GM21367 (cell line): ENCODE results near the gene CNN3.

Experiments used
- ATAC-seq: cut with Tn5 transposase; IDR thresholded peaks from one replicate; pipeline ENCODE4 v1.9.1; 2021; ENCODE audit not compliant: unreplicated experiment

The CNN3 gene

GRCh38 chr1:94888201-94888600 lies 38.7 kb downstream of the CNN3 start:
- ATAC-seq, result no peak

GRCh38 chr1:94887603-94888171 lies 39.2 kb downstream of the CNN3 start:
- no peak for ATAC-seq

DNA sequence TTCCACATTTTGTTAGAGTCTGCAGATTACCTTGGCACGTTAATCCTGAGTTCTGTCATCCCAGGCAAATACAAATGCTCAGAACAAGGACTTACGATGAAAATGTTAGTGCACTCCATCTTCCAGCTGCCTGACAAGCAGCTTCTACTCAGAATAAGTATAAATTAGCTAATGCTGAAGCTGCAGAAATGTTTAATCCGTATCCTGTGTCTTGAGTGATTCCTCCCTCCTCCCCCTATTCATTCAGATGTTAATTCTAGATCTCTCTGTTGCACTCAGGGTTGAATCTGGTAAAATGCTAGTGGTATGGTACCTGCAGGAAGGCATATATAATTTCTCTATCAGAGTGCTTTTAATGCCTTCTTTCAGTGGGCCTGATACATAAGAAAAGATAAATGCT lies 39.8 kb downstream of the CNN3 start:
- no peak for ATAC-seq

GRCh38 chr1:94886361-94886760 lies 40.5 kb downstream of the CNN3 start:
- ATAC-seq, result no peak

DNA sequence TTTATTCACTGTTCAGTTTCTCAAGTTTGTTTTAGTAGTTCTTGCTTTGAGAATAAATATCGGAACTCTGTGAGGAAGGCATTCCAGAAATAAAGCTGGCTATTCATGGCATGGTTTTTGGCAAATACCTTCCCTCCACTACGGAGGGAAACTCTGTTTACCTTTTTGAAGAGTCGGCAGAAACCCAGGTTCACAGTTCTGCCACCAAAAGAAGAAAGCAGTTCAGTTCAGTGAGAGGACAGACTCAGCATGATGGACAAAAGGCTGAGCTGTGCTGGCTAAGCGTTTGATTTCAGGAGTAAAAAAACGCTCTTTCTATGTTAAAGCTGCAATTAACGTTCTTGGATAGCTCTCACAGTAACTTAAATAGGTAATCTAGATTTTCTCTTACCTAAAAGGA lies 42.4 kb downstream of the CNN3 start:
- ATAC-seq, result no peak

DNA sequence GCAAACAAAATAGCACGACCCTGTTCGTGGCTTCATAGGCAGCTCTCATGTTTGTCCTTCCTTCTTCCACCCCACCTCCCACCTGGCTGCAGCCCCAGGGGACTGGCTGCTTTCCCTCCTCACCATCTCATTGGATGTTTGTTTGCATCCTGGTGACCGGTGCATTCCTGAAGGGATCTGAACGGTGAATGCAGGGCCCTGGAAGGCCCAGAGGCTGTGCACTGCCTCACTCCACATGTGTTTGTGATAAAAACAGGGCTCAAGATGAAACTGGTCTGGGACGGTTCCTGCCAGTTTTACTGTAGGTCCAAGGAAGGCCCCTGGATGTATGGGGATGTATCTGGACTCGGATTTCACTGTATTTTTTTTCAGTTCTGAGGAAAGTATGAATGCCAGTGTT lies 42.8 kb downstream of the CNN3 start:
- ATAC-seq, result no peak

GRCh38 chr1:94883691-94884090 lies 43.2 kb downstream of the CNN3 start:
- no peak for ATAC-seq

- ATAC-seq, result no peak
Observed at GRCh38 chr1:94878329-94878728, 48.6 kb downstream of the CNN3 start.

DNA sequence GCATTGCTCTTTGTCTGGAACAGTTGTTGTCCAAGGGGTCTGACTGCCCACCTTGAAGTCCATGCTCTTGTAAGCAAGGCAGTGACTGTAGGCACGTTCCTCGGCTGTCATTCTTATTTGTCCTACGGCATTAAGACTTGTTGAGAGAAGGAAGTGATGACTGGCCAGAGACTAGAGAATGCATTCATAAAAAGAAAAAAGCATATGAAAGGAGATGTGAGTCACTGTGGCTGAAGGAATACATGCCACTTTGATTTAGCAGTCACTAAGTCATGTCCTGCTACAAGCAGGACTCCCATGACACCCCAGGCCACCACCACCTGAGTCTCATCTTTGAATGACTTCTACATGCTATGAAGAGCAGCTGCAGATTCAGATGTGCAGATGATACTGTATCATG lies 50.5 kb downstream of the CNN3 start:
- ATAC-seq, result no peak

GRCh38 chr1:94875794-94876193 lies 51.1 kb downstream of the CNN3 start:
- ATAC-seq, result no peak

GRCh38 chr1:94874423-94874822 lies 52.5 kb downstream of the CNN3 start:
- no peak for ATAC-seq

- ATAC-seq, result no peak
Observed at GRCh38 chr1:94873520-94874351, 53.2 kb downstream of the CNN3 start.

- no peak for ATAC-seq
Observed at GRCh38 chr1:94872771-94873495, 54.0 kb downstream of the CNN3 start.

GRCh38 chr1:94871031-94871430 lies 55.9 kb downstream of the CNN3 start:
- no peak for ATAC-seq

DNA sequence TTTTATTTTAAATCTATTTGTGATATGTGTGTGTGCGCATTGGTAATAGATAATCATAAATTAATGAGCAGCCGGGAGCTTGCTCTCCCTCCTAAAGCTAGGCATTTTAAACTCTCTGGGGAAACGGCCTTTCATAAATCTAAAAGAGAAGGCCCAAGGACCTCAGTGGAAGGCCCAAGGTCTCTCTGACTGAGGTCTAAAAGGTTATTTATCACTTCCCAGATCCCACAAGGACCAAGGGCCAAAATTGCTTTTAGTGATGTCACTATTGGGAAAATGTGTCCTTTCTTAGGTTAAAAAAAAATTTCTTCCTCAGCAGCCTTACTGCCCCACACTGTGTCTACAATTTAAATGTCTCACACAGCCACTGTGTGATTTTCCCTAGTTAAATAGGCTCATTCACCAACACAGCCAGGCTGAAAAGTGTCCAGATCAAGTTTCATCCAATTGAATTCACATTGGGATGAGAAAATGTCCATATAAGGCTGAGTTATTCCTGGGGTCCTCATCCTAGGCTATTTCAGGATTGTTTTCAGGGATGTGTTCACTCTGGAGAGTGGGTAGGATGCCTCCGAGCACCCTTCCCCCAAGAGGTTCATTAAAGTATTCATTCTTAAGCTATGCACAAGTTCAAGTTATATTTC lies 60.6 kb downstream of the CNN3 start:
- no peak for ATAC-seq

GRCh38 chr1:94865360-94865759 lies 61.5 kb downstream of the CNN3 start:
- no peak for ATAC-seq

DNA sequence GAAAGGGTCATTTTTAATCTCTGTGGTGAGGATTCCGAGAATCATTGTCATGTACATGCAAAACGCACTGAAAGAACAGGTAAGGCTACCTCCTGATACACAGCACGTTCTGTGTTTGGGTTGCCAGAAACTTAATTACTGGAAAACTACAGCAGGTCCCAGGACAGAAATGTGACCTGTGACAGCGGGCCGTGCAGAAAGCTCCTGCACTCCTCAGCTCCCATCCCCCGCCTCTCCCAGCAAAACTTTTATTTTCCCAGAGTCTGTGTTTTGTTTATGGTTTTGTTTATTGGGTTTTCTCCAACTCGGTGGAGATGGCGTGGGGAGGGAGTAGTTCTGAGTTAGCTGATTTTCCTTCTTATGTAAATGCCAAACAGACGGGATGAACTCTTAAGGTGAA lies 62.1 kb downstream of the CNN3 start:
- ATAC-seq, result no peak

- ATAC-seq, result no peak
Observed at GRCh38 chr1:94863919-94864318, 63.0 kb downstream of the CNN3 start.

DNA sequence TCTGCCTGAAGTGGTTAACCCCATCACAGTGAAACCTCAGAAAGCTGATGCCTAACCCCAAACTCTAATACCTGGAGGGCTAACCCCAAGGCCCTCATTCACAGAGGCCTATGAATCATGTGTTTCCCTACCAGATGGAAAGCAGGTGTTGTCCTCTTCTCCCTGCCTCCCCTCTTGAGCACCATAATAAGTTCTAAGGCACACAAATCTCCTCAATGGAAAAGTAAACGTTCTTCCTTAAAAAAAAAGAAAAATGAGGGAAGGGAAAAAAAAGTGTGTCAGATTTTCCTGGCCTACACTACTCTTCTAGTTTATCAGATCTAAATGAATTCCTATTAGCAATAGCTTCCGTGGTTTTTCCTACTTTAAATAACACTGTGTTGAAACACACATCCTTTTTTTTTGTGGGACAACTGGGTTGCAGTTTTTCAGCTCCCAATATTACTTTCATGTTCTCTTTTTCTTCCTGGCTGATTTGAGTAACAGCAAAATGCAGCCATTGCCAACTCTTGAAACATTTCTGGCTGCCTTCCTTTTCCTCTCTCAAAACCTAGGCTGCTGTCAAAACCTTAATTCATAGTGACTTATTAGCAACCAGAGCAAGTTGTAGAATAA lies 63.5 kb downstream of the CNN3 start:
- ATAC-seq, result no peak

DNA sequence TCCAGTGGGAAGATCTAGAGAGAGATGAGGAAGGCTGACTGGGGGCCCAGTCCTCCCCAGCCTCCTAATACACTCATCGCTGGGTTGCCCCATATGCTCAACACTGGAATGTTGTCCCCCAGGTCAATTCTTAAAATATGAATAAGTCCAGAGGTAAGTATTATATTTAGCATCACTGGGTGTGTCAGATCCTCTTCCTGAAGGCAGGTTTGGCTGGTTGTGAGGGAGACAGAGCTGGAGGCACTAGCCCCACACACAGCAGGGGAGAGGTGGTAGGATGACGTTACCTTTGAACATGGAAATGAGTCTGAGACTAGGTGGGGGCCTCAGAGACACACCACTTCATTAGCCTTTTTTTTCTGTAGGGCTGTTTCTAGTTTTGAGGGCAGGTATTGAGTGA lies 64.2 kb downstream of the CNN3 start:
- ATAC-seq, result no peak

DNA sequence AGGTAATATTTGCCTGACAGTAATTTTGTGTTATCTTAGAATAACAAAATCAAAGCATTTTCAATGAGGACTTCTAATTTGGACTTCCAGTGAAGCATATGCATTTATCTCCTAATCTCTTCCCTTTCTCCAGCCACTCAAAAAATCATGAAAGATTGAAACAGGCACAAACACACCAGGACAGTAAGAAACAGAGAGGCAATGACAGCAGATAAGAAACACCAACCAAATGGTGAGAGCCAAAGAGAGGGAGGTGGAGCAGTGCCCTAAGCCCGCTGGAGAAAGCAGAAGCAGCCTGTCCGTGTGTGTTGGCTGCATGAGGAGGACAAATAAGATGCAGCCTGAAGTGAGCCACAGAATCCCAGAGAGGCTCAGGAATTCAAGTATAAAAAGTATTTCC lies 67.7 kb downstream of the CNN3 start:
- ATAC-seq, result no peak
